Spleen (tissue), 11 donors: ENCODE measurements around the gene SLC38A5. TPM values are rescaled to one million over a fixed set of nuclear protein-coding genes. Genes with fewer than 3 reads are reported as not detected.
A peak's percentile ranks its signal among the peaks of the same experiment; 100 is the strongest.

ENCODE experiments used
- DNase-seq: peaks from one replicate; pipeline ENCODE4 v3.0.0-alpha.2; 2020
- H3K27ac ChIP-seq, 8 donors: fragments of 200-600 bp; sonication (generic) in 7 of 8; 1 replicate in 4 of 8; 2 replicates in 4 of 8; pipeline versions ENCODE4 v1.5.0 to v1.8.0; 2016 to 2021; ENCODE audit warnings: inconsistent platforms in 4 of 8, mild to moderate bottlenecking in 4 of 8, moderate library complexity in 1 of 8
- H3K27me3 ChIP-seq, 7 donors: fragments of 200-600 bp; sonication (generic) in 6 of 7; replicated peaks in 1 of 7; 1 replicate in 4 of 7; 2 replicates in 3 of 7; pipeline versions ENCODE4 v1.5.0 to v1.8.0; 2016 to 2021; ENCODE audit warnings: inconsistent platforms in 3 of 7, mild to moderate bottlenecking in 1 of 7
- H3K36me3 ChIP-seq, 6 donors: fragments of 200-600 bp; sonication (generic) in 5 of 6; 1 replicate in 4 of 6; 2 replicates in 2 of 6; pipeline versions ENCODE4 v1.5.0 to v1.8.0; 2016 to 2021; ENCODE audit warnings: inconsistent platforms in 2 of 6
- H3K4me1 ChIP-seq, 6 donors: fragments of 200-600 bp; sonication (generic) in 5 of 6; 1 replicate in 3 of 6; 2 replicates in 3 of 6; pipeline versions ENCODE4 v1.5.0 to v1.8.0; 2016 to 2021; ENCODE audit warnings: inconsistent platforms in 3 of 6
- H3K4me3 ChIP-seq, 8 donors: fragments of 200-600 bp; sonication (generic) in 7 of 8; 1 replicate in 4 of 8; 2 replicates in 4 of 8; pipeline versions ENCODE4 v1.5.0 to v1.8.0; 2016 to 2021; ENCODE audit warnings: inconsistent platforms in 4 of 8, mild to moderate bottlenecking in 4 of 8, moderate library complexity in 2 of 8
- H3K9me3 ChIP-seq, 8 donors: fragments of 200-600 bp; sonication (generic) in 7 of 8; 1 replicate in 4 of 8; 2 replicates in 4 of 8; pipeline versions ENCODE4 v1.5.0 to v1.8.0; 2016 to 2021; ENCODE audit warnings: inconsistent platforms in 4 of 8
- CTCF ChIP-seq, 11 experiments: fragments of 200-600 bp in 7 of 11; fragments of 450-650 bp in 4 of 11; sonication (generic) in 4 of 11; IDR thresholded peaks in 8 of 11; conservative IDR thresholded peaks in 3 of 11; 1 replicate in 7 of 11; 2 replicates in 4 of 11; pipeline versions ENCODE4 v1.4.0 to v1.8.0; 2016 to 2021; ENCODE audit warnings: antibody characterized with exemption in 11 of 11, inconsistent platforms in 4 of 11, mild to moderate bottlenecking in 1 of 11
- POLR2A ChIP-seq, 3 donors: fragments of 450-650 bp; IDR thresholded peaks; one replicate each; pipeline ENCODE4 v1.5.1; 2017; ENCODE audit warnings: antibody characterized with exemption in 3 of 3, mild to moderate bottlenecking in 1 of 3
- POLR2AphosphoS5 ChIP-seq, 3 donors: sonication (generic); formaldehyde crosslinking; IDR thresholded peaks; one replicate each; pipeline ENCODE4 v1.5.1; 2017; ENCODE audit warnings: antibody characterized with exemption in 3 of 3
- WGBS, 5 donors: extraction: QIAGEN DNeasy Blood & Tissue Kit in 3 of 5; methylation state at CpG; one replicate each; pipeline versions ENCODE4 v1.1.5 to v1.1.7; 2013 to 2018; 5-methylcytosine and 5-hydroxymethylcytosine counted together
- intact Hi-C: fragments of 100-400 bp; cut with DNase I; formaldehyde crosslinking; loops from one replicate; pipeline ENCODE4 v1.15.0; 2023; ENCODE audit warnings: low total_unique reads
- polyA plus RNA-seq, 3 donors: library from polyadenylated mRNA; stranded (reverse); fragments of 200-250 nt; gene quantifications; one replicate each; pipeline ENCODE4 v1.2.1, GENCODE V29; 2013
- total RNA-seq, 7 donors: library from RNA; depleted of rRNA in 3 of 7; stranded (reverse); fragments of >200 nt in 3 of 7; fragmentation: NEBNext Ultra II Directional in 4 of 7; extraction: Animal tissue kit (Norgen Biotek cat#: 25700) in 4 of 7; gene quantifications; one replicate each; pipeline versions ENCODE4 v1.1.0 to v1.2.1, GENCODE V29; 2016 to 2021
- donor health status: healthy with polysubstance abuse.
- donor health status: DM: no; HTN: no; CAD: no; lungs with moderate emphysema.
- donor health status: DM: no; HTN: no; CAD: no.
- donor health status: Bipolar disorder and iron deficiency.
- donor health status: healthy.
- donor health status: DM: no; HTN: no; CAD: no.
- donor health status: DM: yes; HTN: yes; CAD: no.

SLC38A5 gene
- total and polyA plus RNA-seq, 10 donors, result 11.3 to 57.4 (median 22.3) TPM

- no peak for TF ChIP-seq CTCF (IDR thresholded peaks at IDR 0.05 in 8 of 11, conservative IDR thresholded peaks at IDR 0.05 in 3 of 11)
- peak in 1 of 3 donors; percentile 39 for TF ChIP-seq POLR2A (IDR thresholded peaks at IDR 0.05)
- peak; percentile 84 to 87 (median 87) for TF ChIP-seq POLR2AphosphoS5 (IDR thresholded peaks at IDR 0.05)
- intact Hi-C loops, result no loop called here
- peak; percentile 95 for DNase-seq
- H3K27me3 ChIP-seq, result no peaks in the 10 kb centered on the region
- no peaks in the 10 kb centered on the region for H3K9me3 ChIP-seq
- H3K4me3 ChIP-seq, result peak within 1 kb of the TSS; percentile 50 to 84 (median 57)
- H3K36me3 ChIP-seq, result peaks cover 0 to 9% (median 0%) of the 10 kb centered on the region in 6 donors
- WGBS, 5 donors, result 0 to 30% (median 1%) methylated on average over 19 to 65 of the region's 65 CpGs
- H3K4me1 ChIP-seq, result peaks cover 0 to 18% (median 8%) of the 10 kb centered on the region in 6 donors
- H3K27ac ChIP-seq, result peak within 1 kb of the TSS; percentile 60 to 88 (median 80)
Measured at GRCh38 chrX:48508400-48509244, 38.6 kb upstream of the SLC38A5 start, which contains the start of gene PORCN. Gene PORCN, plus strand, starts transcription at chrX:48508992. Its CDS starts 829 bp downstream, at chrX:48509821.

- H3K9me3 ChIP-seq, result no peaks in the 10 kb centered on the region
- H3K27ac ChIP-seq, result no peak overlapping the region
- no peak overlapping the region for H3K4me3 ChIP-seq
- TF ChIP-seq POLR2AphosphoS5 (IDR thresholded peaks at IDR 0.05), result no peak
- no peak for TF ChIP-seq POLR2A (IDR thresholded peaks at IDR 0.05)
- no peak for TF ChIP-seq CTCF (IDR thresholded peaks at IDR 0.05 in 8 of 11, conservative IDR thresholded peaks at IDR 0.05 in 3 of 11)
- H3K36me3 ChIP-seq, result peaks cover 0 to 4% (median 0%) of the 10 kb centered on the region in 6 donors
- 73 to 93% (median 88%) methylated on average over 5 of the region's 5 CpGs for WGBS, 5 donors
- DNase-seq, result peak; percentile 13
- no peaks in the 10 kb centered on the region for H3K27me3 ChIP-seq
- H3K4me1 ChIP-seq, result peaks cover 0 to 18% (median 8%) of the 10 kb centered on the region in 6 donors
- intact Hi-C loops, result no loop called here
Measured at GRCh38 chrX:48507246-48507645, 37.2 kb upstream of the SLC38A5 start.

GRCh38 chrX:48505481-48505880 is 35.4 kb upstream of the SLC38A5 start:
- TF ChIP-seq POLR2A (IDR thresholded peaks at IDR 0.05), result no peak
- no peak for TF ChIP-seq CTCF (IDR thresholded peaks at IDR 0.05 in 8 of 11, conservative IDR thresholded peaks at IDR 0.05 in 3 of 11)
- TF ChIP-seq POLR2AphosphoS5 (IDR thresholded peaks at IDR 0.05), result no peak
- intact Hi-C loops, result no loop called here

GRCh38 chrX:48504261-48504660 is 34.2 kb upstream of the SLC38A5 start:
- TF ChIP-seq POLR2A (IDR thresholded peaks at IDR 0.05) (no peak), CTCF (IDR thresholded peaks at IDR 0.05 in 8 of 11, conservative IDR thresholded peaks at IDR 0.05 in 3 of 11) (no peak), POLR2AphosphoS5 (IDR thresholded peaks at IDR 0.05) (no peak)
- Histone ChIP-seq H3K9me3 (no peaks in the 10 kb centered on the region), H3K36me3 (no peaks in the 10 kb centered on the region), H3K27me3 (no peaks in the 10 kb centered on the region), H3K27ac (no peak overlapping the region), H3K4me3 (no peak overlapping the region), H3K4me1 (peaks cover 0 to 7% (median 2%) of the 10 kb centered on the region in 6 donors)
- intact Hi-C loops, result no loop called here
- 82 to 89% (median 86%) methylated on average over 7 of the region's 7 CpGs for WGBS, 5 donors
- DNase-seq, result peak; percentile 29

More at GRCh38 chrX:48505481-48505880, 35.4 kb upstream of the SLC38A5 start:
- Histone ChIP-seq H3K4me3 (no peak overlapping the region), H3K4me1 (peaks cover 0 to 18% (median 8%) of the 10 kb centered on the region in 6 donors), H3K27me3 (no peaks in the 10 kb centered on the region), H3K27ac (no peak overlapping the region), H3K9me3 (no peaks in the 10 kb centered on the region), H3K36me3 (no peaks in the 10 kb centered on the region)
- 79 to 91% (median 84%) methylated on average over 5 of the region's 5 CpGs for WGBS, 5 donors
- no peak for DNase-seq
